Hepatocyte (in vitro differentiated cells): ENCODE data around the gene PPM1B.

Experiments used
- CTCF ChIP-seq: fragments of 200-600 bp; sonication (generic); IDR thresholded peaks from 2 replicates; pipeline ENCODE4 v1.5.1; 2016; ENCODE audit warnings: antibody characterized with exemption, mild to moderate bottlenecking; ENCODE audit not compliant: poor library complexity
- EZH2 ChIP-seq: fragments of 200-600 bp; sonication (generic); IDR thresholded peaks from 2 replicates; pipeline ENCODE4 v1.6.1; 2016; ENCODE audit warnings: antibody characterized with exemption, mild to moderate bottlenecking, borderline replicate concordance
- EZH2phosphoT487 ChIP-seq: fragments of 200-600 bp; sonication (generic); IDR thresholded peaks from one replicate; pipeline ENCODE4 v1.6.1; 2018; ENCODE audit warnings: antibody characterized with exemption, mild to moderate bottlenecking, low read depth, moderate library complexity; ENCODE audit not compliant: unreplicated experiment, severe bottlenecking

GRCh38 chr2:44135296-44135695 is 33.4 kb upstream of the PPM1B start:
- no peak for TF ChIP-seq EZH2
- no peak for TF ChIP-seq CTCF
- no peak for TF ChIP-seq EZH2phosphoT487
